ENCODE data around the gene FEN1.

The FEN1 gene

DNA sequence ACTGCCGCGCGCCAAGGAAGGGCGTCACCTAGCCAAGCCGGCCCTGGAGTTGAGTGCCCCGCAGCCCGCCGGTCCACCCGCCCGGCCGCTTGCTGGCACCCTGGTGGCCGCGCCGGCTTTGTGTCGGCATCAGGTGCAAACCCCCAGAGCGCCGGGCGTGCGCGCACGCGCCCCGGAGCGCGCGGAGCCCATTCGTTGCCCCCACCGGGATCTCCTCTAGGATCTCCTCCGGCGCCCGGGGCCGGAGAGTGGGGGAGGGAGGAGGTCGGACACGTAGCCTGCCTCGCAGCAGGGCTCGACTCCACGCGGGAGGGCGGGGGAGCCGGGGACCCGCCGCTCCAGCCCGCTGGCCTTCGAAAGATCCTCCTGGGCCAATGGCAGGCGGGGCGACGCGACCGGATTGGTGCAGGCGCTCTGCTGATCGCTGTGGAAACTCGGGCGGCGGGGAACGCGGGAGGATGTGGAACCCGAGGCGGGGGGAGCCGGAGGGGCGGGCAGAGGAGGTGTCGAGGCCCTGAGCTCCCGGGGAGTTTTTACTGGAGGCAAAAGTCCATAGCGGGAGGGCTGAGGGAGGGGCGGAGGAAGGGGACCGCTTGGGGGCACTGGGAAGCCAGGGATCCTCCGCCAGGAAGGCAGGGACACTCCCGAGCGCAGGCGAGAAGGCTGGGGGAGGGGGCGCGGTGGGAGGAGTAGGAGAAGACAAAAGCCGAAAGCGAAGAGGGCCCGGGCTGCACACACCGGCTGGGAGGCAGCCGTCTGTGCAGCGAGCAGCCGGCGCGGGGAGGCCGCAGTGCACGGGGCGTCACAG, 35.1 kb downstream of the FEN1 start, which contains the start of gene FADS2:
FADS2 (plus strand) TSS at position 730 of the 808 bp plus-strand sequence. CDS start 91 bp downstream, outside the sequence.
- DNase-seq = no peak

DNA sequence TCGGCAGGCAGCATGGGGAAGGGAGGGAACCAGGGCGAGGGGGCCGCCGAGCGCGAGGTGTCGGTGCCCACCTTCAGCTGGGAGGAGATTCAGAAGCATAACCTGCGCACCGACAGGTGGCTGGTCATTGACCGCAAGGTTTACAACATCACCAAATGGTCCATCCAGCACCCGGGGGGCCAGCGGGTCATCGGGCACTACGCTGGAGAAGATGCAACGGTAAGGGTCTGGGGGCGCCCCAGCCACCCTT, 35.6 kb downstream of the FEN1 start:
- no peak for DNase-seq

- DNase-seq = no peak
Observed at GRCh38 chr11:61828629-61829407, 36.1 kb downstream of the FEN1 start.

DNA sequence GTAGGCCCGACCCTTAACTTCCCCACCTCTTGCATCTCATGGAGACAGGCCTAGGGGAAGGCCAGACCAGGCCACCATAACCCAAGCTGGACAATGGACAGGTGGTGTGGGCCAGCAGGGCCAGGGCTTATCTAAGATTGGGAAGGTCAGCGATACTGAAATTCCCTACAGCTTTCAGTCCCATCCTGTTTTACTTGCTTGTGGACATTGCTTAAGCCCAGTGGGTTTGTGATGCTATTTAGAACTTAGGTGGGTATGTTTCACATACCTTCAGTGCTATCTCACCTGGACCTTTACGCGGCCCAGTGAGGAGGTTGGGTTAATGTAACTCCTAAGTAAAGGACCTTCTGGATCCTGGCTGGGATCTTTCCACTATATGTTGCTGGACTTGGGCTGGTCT, 37.1 kb downstream of the FEN1 start:
- no peak for DNase-seq

DNA sequence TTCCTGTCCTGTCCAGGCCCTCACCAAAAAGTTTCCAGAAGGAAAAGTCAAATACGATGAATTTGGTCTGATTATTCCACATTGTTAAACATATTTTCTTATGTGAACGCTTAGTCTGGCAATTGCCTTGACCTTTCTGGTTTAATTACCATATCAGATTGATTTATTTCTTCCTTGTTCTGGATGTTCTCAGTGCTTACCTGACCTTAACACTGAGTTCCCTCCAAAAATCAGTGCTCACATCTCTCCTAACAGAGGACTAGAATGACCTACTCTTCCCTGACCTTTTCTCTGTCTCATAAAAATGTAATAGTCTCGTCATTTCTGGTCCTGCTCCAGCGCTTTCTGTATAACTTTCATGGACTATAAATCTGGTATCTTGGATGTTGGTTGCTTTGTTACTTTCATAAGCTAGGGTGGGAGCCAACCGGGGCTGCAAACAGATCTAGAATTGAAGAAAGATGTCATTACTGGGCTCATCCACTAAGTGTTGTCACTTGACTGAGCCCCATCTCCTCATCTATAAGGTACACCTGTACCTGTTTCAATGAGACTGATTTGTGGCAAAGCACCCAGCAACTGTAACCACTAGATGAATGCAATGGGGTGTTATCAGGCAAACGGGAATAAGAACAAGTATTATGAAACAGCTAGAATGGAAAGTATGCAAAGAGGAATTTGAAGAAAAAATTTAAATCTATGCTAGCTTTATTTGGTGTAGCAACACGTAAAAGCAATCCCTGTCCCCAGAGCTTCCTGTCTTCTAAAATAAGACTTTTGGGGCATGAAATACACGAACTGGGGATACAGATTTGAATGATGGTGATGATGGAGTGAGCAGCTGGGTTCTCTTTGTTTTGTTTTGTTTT, 37.8 kb downstream of the FEN1 start:
- DNase-seq = no peak

- no peak for DNase-seq
Observed at GRCh38 chr11:61832207-61832606, 39.5 kb downstream of the FEN1 start.

DNA sequence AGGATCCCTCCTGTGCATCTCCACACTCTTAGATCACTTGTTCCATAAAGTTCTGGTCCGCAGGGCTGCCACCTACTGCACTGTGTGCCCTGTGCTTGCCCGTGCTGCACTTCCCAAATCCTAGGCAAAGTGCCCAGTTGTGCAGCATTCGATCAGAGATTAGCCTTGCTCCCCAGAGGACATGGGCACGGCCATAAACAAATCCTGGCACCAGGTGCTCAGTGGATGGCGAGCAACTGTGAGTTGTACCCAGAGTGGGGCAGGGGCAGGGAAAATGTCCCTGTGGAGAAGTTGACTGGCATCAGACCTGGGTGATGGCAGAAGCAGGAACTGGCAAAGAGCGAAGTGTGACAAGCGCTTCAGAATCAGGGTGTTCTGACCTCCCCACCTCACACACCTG, 40.0 kb downstream of the FEN1 start:
- no peak for DNase-seq

GRCh38 chr11:61833471-61833870, 40.8 kb downstream of the FEN1 start:
- no peak for DNase-seq

DNA sequence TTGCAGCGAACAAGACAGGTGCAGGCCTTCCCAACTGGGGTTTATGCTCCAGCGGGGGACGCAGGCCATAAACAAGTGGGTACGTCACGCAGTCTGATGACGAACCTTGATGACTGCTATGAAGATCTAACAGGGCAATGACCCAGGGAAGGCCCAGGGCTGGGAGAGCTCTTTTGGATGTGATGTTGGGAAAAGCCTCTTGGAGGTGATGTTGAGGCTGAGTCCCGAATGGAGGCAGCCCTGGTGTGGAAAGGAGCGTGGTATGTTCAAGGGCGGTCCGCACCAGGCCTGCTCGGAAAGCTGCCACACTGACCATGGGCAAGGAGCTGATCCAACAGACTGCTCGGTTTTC, 41.2 kb downstream of the FEN1 start:
- no peak for DNase-seq

- no peak for DNase-seq
Observed at GRCh38 chr11:61834278-61835048, 41.8 kb downstream of the FEN1 start.

DNA sequence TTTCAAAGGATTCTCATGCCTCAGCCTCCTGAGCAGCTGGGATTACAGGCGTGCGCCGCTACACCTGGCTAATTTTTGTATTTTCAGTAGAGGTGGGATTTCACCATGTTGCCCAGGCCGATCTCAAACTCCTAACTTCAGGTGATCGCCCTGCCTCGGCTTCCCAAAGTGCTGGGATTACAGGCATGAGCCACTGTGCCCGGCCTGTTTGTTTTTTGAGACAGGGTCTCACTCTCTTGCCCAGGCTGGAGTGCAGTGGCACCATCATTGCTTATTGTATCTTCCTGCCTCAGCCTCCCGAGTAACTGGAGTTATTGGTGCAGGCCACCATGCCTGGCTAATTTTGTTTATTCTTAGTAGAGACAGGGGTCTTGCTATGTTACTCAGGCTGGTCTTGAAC, 43.5 kb downstream of the FEN1 start:
- no peak for DNase-seq

DNA sequence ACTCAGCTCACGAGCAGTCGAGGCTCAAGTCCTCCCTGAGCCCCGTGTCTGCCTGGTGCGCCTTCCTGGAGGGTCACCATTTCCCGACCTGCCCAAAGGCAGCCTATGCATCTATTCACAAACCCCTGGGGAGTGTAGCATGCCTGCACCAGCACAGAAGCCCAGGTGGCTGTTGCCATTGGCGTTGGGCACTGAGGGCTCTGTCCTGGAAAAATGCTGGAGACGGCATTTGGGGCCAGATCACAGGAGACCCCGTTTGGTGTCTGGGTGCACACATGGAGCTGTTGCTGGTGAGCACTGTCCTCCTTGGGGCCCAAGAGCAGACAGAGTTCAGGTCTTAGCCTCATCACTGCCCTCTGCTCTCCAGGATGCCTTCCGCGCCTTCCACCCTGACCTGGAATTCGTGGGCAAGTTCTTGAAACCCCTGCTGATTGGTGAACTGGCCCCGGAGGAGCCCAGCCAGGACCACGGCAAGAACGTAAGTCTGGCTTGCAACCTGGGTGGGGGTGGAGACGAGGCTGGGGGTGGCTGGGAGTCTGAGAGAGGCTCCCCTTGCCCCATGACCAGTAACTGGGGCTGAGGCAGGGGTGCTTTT, 44.8 kb downstream of the FEN1 start:
- no peak for DNase-seq

GRCh38 chr11:61838501-61838900, 45.8 kb downstream of the FEN1 start:
- DNase-seq = no peak

- no peak for DNase-seq
Observed at GRCh38 chr11:61838921-61839320, 46.2 kb downstream of the FEN1 start.

DNA sequence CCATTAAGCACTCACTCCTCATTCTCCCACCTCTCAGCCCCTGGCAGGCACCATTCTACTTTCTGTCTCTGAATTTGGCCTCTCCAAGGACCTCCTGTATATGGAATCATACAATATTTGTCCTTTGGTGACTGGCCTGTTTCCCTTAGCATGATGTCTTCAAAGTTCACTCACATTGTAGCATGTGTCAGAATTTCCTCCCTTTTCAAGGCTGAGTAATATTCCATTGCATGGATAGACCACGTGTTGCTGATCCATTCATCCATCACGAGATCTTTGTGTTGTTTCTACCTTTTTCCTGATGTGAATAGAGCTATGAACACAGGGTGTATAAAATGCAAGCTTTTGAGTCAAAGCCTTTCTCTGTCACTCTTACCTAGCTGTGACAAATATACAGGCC, 47.0 kb downstream of the FEN1 start:
- DNase-seq = no peak

DNA sequence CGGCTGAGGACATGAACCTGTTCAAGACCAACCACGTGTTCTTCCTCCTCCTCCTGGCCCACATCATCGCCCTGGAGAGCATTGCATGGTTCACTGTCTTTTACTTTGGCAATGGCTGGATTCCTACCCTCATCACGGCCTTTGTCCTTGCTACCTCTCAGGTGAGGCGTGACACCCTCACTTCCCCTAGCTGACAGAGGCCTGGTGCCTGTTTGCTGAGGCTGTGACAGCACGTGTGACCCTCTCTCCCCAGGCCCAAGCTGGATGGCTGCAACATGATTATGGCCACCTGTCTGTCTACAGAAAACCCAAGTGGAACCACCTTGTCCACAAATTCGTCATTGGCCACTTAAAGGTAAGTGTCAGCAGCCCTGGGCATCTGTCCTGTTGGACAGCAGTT, 47.7 kb downstream of the FEN1 start:
- DNase-seq = no peak

GRCh38 chr11:61841636-61842527, 49.2 kb downstream of the FEN1 start:
- DNase-seq = no peak

DNA sequence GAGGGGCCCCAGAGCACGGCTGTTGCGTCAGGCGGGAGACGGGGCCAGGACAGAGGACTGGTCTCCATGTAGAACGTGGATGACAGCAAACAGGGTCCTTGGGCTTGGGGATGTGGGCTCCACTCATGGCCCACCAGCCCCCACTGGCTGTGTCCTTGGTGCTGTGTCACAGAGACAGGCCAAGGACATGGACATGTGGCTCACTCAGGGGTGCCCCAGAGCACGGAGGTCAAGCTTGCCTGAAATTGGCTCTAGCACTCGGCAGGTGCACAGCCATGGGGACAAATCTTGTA, 49.8 kb downstream of the FEN1 start:
- DNase-seq = no peak

DNA sequence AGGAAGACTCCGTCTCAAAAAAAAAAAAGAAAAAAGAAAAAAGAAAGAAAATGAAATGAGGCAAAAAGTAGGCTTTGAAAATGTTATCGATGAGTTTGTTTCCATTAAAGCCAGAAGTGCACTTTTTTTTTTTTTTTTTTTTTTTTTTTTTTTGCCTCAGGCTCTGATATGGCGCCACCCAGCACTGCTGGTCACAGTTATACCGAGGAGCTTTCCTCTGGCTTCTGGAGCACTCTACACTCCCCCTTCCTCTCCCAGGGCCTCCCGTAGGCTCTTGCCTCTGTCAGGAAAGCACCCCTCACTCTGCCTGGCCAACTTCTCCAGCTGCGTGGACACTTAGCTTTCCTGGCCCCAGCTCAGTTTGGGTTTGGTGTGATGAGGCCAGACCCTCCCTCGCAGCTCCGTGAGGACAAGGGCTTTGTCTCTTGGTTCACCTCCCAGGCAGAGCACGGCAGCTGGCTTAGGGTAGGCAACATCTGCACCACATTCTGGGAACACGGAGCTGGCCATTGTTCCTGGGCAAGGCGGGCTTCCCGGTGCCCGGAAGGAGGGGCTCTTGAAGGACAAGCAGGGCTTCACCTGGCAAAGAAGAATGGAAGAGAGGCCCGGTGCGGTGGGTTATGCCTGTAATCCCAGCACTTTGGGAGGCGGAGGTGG, 52.3 kb downstream of the FEN1 start:
- no peak for DNase-seq

DNA sequence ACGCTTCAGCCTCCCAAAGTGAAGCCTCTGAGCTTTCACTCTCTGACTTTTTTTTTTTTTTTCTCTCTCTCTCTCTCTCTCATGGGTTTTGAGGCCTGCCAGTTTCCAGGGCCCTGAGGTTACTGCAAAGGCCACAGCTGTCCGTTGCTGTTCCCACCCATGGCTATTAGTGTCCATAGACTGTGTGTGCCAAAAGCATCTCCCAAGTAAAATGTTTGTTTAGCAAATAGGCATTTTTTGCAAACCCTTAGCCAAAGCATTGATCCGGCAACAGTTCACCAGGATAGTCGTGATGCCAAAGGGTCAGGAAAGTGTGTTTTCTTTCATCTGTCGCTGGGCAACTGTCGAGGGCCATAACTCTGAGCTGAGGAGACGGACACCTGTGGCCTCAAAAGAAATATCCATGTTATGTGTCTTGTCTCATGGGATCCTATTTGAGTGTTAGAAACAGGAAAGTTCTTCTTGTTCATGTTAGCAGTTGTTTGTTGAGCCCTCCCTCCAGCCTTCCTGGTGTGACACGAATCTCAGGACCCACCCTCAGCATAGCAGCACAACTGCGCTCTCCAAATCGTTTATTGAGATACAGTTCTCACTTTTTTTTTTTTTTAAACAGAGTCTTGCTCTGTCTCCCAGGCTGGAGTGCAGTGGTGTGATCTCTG, 53.8 kb downstream of the FEN1 start:
- no peak for DNase-seq
